ENCODE measurements around the gene ZSWIM7.

ZSWIM7 gene

GRCh38 chr17:15931394-15931793 lies 68.1 kb downstream of the ZSWIM7 start:
- no peak overlapping the region for H3K4me3 ChIP-seq (ENCODE audit: low read depth, low read length)
- no peak for DNase-seq (ENCODE audit: low read depth)
- no peak for TF ChIP-seq CTCF (IDR thresholded peaks at IDR 0.05; ENCODE audit: insufficient read depth, low read depth, low read length, missing control alignments)

GRCh38 chr17:15930426-15930825 lies 69.1 kb downstream of the ZSWIM7 start:
- no peak for DNase-seq (ENCODE audit: low read depth)
- no peak overlapping the region for H3K4me3 ChIP-seq (ENCODE audit: low read depth, low read length)
- TF ChIP-seq CTCF (IDR thresholded peaks at IDR 0.05; ENCODE audit: insufficient read depth, low read depth, low read length, missing control alignments) = no peak

- TF ChIP-seq CTCF (IDR thresholded peaks at IDR 0.05; ENCODE audit: insufficient read depth, low read depth, low read length, missing control alignments) = no peak
Measured at GRCh38 chr17:15929941-15930340, 69.6 kb downstream of the ZSWIM7 start.

GRCh38 chr17:15928286-15928785 lies 71.2 kb downstream of the ZSWIM7 start:
- TF ChIP-seq CTCF (IDR thresholded peaks at IDR 0.05; ENCODE audit: insufficient read depth, low read depth, low read length, missing control alignments) = no peak
- DNase-seq (ENCODE audit: low read depth) = no peak
- H3K4me3 ChIP-seq (ENCODE audit: low read depth, low read length) = no peak overlapping the region

More at GRCh38 chr17:15929941-15930340, 69.6 kb downstream of the ZSWIM7 start:
- DNase-seq (ENCODE audit: low read depth) = no peak
- no peak overlapping the region for H3K4me3 ChIP-seq (ENCODE audit: low read depth, low read length)

All from GM12865 (cell line).